IPS-NIHi7 (cell line): Measurements from ENCODE around the gene ZBTB24.

Experiments used
- DNase-seq: peaks from one replicate; pipeline ENCODE4 v3.0.0; 2012; ENCODE audit warnings: mixed read lengths; ENCODE audit errors: extremely low spot score

ZBTB24 gene

DNA sequence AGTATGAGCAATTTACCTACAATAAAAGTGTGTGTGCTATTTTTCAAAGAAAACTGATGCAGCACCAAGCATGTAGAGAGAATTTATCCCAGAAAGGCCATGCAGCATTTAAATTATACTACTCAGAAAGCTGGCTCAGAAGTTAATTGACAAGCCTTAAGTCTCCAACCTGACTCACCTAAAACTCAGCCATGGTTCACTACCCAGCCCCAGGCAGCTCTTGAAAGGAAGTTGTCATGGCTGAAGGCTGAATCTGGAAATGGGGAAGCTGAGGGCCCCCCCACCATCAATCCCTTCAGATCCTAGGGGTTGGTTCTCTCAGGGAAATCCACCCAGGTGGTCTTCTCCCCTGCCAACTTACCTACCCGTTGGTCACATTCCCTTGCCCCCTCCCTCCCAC, 62.3 kb downstream of the ZBTB24 start:
- DNase-seq = no peak

DNA sequence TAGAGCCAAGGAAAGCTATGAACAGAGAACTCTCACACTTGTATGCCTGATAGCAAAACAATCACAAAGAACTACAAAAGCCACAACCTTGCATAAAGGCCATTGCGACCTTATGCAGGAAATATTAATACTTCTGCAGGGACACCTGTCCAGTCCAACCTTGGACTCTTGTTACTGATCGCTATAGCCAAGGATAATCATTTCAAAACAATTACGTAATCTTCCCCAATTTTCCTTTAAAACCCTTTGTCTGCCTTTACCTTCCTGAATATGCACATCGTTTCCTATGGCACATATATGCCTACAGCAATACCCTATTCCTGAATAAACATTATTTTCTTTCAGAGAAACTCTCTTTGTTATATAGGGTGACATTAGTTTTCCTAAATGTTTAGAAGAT, 65.4 kb downstream of the ZBTB24 start:
- DNase-seq = no peak
